Immature natural killer cell (primary cell): ENCODE measurements around the gene RALGPS1. TPM values are rescaled to one million over a fixed set of nuclear protein-coding genes. Genes with fewer than 3 reads are reported as not detected.

Experiments
- DNase-seq, 3 donors: peaks; one replicate each; pipeline ENCODE4 v3.0.0; 2022; ENCODE audit warnings: mixed read lengths in 1 of 3
- H3K27ac Mint-ChIP-seq, 6 donors: one replicate each; pipeline ENCODE4 v1.8.0; 2020; ENCODE audit warnings: mixed read lengths in 6 of 6, mild to moderate bottlenecking in 5 of 6, inconsistent platforms in 4 of 6, moderate library complexity in 3 of 6
- H3K27me3 Mint-ChIP-seq, 3 donors: one replicate each; pipeline ENCODE4 v1.8.0; 2020 to 2021; ENCODE audit warnings: low read depth in 3 of 3, mild to moderate bottlenecking in 3 of 3, mixed read lengths in 3 of 3, moderate library complexity in 3 of 3, inconsistent platforms in 1 of 3
- H3K36me3 Mint-ChIP-seq, 3 donors: one replicate each; pipeline ENCODE4 v1.8.0; 2020; ENCODE audit warnings: mixed read lengths in 3 of 3, inconsistent platforms in 2 of 3, mild to moderate bottlenecking in 2 of 3
- H3K4me1 Mint-ChIP-seq, 2 donors: one replicate each; pipeline ENCODE4 v1.8.0; 2020; ENCODE audit warnings: inconsistent platforms in 2 of 2, mild to moderate bottlenecking in 2 of 2, mixed read lengths in 2 of 2, moderate library complexity in 1 of 2
- H3K4me3 Mint-ChIP-seq, 5 donors: one replicate each; pipeline ENCODE4 v1.8.0; 2020; ENCODE audit warnings: mild to moderate bottlenecking in 5 of 5, mixed read lengths in 5 of 5, inconsistent platforms in 3 of 5, moderate library complexity in 3 of 5
- H3K9me3 Mint-ChIP-seq, 6 donors: one replicate each; pipeline ENCODE4 v1.8.0; 2020; ENCODE audit warnings: mild to moderate bottlenecking in 6 of 6, mixed read lengths in 6 of 6, inconsistent platforms in 4 of 6, moderate library complexity in 3 of 6
- polyA plus RNA-seq, 3 donors: library from polyadenylated mRNA; unstranded; fragments of 300-500 nt; fragmentation: Illumina TruSeq; gene quantifications; one replicate each; pipeline ENCODE4 v1.2.3, GENCODE V29; 2021

The RALGPS1 gene
- polyA plus RNA-seq, 3 donors from 2014 or later: 2.6 to 3.4 (median 2.9) TPM

- no peaks in the 10 kb centered on the region for H3K4me1 Mint-ChIP-seq
- H3K27me3 Mint-ChIP-seq: peaks cover 0 to 7% (median 0%) of the 10 kb centered on the region in 3 donors
- H3K27ac Mint-ChIP-seq: no peak overlapping the region
- peaks cover 2 to 15% (median 11%) of the 10 kb centered on the region in 3 donors for H3K36me3 Mint-ChIP-seq
- no peak overlapping the region for H3K4me3 Mint-ChIP-seq
- no peak for DNase-seq
- no peaks in the 10 kb centered on the region for H3K9me3 Mint-ChIP-seq
These were observed 169.8 kb downstream of the RALGPS1 start for GRCh38 chr9:127084076-127085039.

GRCh38 chr9:127085186-127085585 lies 170.6 kb downstream of the RALGPS1 start:
- no peak for DNase-seq
- Mint-ChIP-seq H3K27me3 (peaks cover 0 to 7% (median 0%) of the 10 kb centered on the region in 3 donors), H3K9me3 (no peaks in the 10 kb centered on the region), H3K4me3 (no peak overlapping the region), H3K4me1 (no peaks in the 10 kb centered on the region), H3K36me3 (peaks cover 0 to 11% (median 7%) of the 10 kb centered on the region in 3 donors), H3K27ac (peak overlapping the region in 1 of 6 donors; percentile 57)

DNA sequence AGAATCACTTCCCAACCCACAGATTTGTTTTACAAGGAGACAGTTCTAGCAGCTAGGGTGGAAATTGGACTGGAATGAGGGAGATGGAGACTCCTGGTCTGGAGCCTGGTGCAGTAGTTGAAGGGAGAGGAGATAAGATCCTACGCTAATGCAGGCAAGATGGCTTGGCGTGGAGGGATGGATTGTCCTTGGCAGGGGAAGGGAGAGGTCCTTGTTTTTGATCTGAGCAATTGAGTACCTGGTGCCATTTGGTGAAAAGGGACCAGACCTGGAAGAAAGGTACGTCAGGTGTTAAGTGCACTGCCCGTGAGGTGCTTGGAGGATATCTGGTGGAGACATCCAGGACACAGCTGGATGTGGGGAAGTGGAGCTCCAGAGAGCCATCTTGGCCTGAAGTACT lies 172.2 kb downstream of the RALGPS1 start:
- Mint-ChIP-seq H3K27ac (no peak overlapping the region), H3K4me3 (no peak overlapping the region), H3K4me1 (peaks cover 0 to 2% of the 10 kb centered on the region in 2 donors)

DNA sequence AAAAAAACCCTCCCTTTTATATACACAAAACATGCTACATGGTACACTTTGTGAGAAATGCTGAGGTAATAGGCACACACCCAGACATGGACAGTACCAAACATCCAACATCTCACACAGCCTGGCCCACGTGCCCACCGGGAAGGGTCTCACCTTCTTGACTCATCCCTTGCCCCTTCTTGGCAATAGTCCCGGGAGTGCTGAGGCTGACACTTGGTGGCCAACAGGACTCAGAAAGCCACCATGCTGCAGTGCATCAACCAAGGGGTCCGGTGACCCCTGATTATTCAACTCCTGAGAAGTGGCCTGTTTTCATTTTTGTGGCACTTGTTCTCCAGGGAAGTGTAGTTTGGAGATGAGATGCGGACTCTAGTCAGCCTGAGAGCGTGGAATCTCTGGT lies 172.8 kb downstream of the RALGPS1 start:
- H3K27me3 Mint-ChIP-seq: peaks cover 3 to 10% (median 3%) of the 10 kb centered on the region in 3 donors

More for the DNA sequence above, 172.2 kb downstream of the RALGPS1 start:
- Mint-ChIP-seq H3K9me3 (no peaks in the 10 kb centered on the region), H3K27me3 (peaks cover 0 to 8% (median 0%) of the 10 kb centered on the region in 3 donors), H3K36me3 (peaks cover 0 to 8% (median 7%) of the 10 kb centered on the region in 3 donors)
- DNase-seq: no peak

DNA sequence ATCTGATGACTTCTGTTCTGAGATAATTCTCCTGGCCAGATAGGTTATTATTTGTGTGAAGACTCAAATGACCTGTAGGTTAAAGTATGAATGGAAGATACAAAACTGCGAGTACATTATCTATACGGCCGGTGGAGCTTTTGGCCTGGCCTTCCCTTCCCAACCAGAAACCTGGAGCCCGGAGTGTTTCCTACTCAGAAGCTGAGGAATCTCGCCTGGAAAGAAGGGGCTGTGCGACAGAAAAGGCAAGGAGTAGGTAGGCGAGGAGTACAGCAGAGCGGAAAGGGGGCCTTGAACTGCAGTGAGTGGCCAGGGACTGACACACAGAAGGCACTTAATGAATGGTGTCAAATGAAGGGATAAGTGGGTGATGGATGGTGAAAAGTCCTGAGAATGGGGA lies 173.3 kb downstream of the RALGPS1 start:
- H3K36me3 Mint-ChIP-seq: peaks cover 0 to 10% (median 7%) of the 10 kb centered on the region in 3 donors
- H3K4me1 Mint-ChIP-seq: peaks cover 8 to 9% of the 10 kb centered on the region in 2 donors
- DNase-seq: no peak
- no peak overlapping the region for H3K27ac Mint-ChIP-seq
- no peak overlapping the region for H3K4me3 Mint-ChIP-seq
- H3K9me3 Mint-ChIP-seq: no peaks in the 10 kb centered on the region
- peaks cover 4 to 10% (median 5%) of the 10 kb centered on the region in 3 donors for H3K27me3 Mint-ChIP-seq

More for the DNA sequence above, 172.8 kb downstream of the RALGPS1 start:
- Mint-ChIP-seq H3K4me3 (no peak overlapping the region), H3K9me3 (no peaks in the 10 kb centered on the region), H3K27ac (no peak overlapping the region), H3K4me1 (peaks cover 5 to 7% of the 10 kb centered on the region in 2 donors), H3K36me3 (peaks cover 0 to 8% (median 7%) of the 10 kb centered on the region in 3 donors)
- no peak for DNase-seq

GRCh38 chr9:127088724-127089615 lies 174.4 kb downstream of the RALGPS1 start:
- no peak for DNase-seq
- Mint-ChIP-seq H3K4me1 (peaks cover 8 to 9% of the 10 kb centered on the region in 2 donors), H3K36me3 (peaks cover 0 to 10% (median 7%) of the 10 kb centered on the region in 3 donors), H3K4me3 (no peak overlapping the region), H3K9me3 (no peaks in the 10 kb centered on the region), H3K27ac (peak overlapping the region in 2 of 6 donors; percentile 28 to 65), H3K27me3 (peaks cover 4 to 9% (median 5%) of the 10 kb centered on the region in 3 donors)

DNA sequence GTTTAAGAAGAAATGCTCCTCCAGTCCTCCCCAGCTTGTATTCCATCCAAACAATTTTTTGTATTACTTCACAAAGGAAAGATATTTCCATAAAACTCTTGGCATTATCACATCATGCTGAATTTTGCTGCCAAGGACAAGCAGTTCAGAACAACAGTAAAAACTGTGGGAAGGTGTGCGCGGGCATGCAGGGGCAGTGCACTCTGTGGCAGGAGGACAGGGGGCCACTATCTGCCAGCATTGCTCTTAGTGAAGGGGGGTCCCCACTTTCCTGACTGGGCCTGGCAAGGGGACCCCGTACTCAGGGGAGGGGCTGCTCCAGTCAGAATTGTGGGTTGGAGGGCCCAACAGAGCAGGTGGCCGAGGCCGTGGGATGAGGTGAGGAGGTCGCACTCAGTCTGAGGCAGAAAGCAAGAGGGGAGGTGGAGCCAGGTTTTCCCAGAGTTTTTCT lies 175.1 kb downstream of the RALGPS1 start:
- H3K36me3 Mint-ChIP-seq: peaks cover 0 to 10% (median 7%) of the 10 kb centered on the region in 3 donors
- H3K4me1 Mint-ChIP-seq: peaks cover 8 to 9% of the 10 kb centered on the region in 2 donors
- H3K4me3 Mint-ChIP-seq: no peak overlapping the region
- DNase-seq: no peak
- H3K27ac Mint-ChIP-seq: no peak overlapping the region
- H3K27me3 Mint-ChIP-seq: peaks cover 4 to 6% (median 5%) of the 10 kb centered on the region in 3 donors
- H3K9me3 Mint-ChIP-seq: no peaks in the 10 kb centered on the region

GRCh38 chr9:127090341-127090985 lies 175.9 kb downstream of the RALGPS1 start:
- Mint-ChIP-seq H3K36me3 (peaks cover 0 to 10% (median 7%) of the 10 kb centered on the region in 3 donors), H3K27ac (peak overlapping the region in 1 of 6 donors; percentile 7), H3K9me3 (no peaks in the 10 kb centered on the region), H3K27me3 (peaks cover 4 to 6% (median 5%) of the 10 kb centered on the region in 3 donors), H3K4me3 (no peak overlapping the region), H3K4me1 (peaks cover 8 to 9% of the 10 kb centered on the region in 2 donors)
- DNase-seq: no peak

DNA sequence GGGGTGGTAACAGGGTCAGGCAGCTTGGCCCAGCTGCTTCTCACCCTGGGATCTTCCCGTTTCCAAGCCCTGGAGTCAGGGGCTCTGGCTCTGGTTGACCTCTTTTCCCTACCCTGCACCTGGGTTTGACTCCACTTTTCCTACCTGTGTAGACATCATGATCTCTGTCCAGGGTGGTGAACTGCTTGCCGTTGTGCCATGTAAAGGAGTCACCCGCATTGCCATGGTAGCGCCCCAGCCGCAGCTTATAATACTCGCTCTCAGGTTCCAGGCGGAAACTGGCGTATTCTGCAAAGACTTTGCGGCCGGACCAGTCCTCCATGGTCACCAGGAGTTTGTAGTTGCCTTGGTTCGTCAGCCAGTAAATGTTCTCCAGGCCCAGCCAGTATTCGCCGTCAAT lies 176.9 kb downstream of the RALGPS1 start:
- Mint-ChIP-seq H3K9me3 (no peaks in the 10 kb centered on the region), H3K36me3 (peaks cover 0 to 10% (median 7%) of the 10 kb centered on the region in 3 donors), H3K4me3 (no peak overlapping the region), H3K27me3 (peaks cover 4 to 7% (median 6%) of the 10 kb centered on the region in 3 donors), H3K27ac (no peak overlapping the region), H3K4me1 (peaks cover 8 to 9% of the 10 kb centered on the region in 2 donors)
- DNase-seq: no peak

DNA sequence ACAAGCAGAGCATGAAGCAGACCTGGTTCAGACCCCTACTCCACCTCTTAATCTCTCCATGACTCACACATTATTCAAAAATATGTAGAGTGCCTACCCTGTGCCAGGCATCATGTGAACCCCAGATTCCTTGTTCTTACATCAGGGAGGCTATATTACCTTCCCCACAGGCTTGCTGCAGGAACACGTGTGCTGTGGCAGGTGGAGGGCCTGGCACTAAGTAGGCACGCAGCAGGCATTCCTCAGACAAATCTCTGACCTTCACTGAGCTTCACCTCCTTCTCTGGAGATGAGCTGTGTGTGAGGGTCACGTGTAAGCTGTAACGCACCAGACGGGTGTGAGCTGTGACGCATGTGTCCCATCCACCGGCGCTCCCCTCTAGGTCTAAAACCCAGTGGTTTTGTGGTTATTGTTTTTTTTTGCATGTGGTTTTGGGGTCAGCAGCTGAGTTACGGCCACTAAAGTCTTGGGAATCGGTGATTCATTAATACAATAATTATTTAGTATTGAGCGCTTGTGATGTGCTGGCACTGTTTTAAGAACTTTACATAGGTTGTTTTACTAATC lies 177.5 kb downstream of the RALGPS1 start:
- H3K9me3 Mint-ChIP-seq: no peaks in the 10 kb centered on the region
- DNase-seq: peak in 2 of 3 donors; percentile 22 to 39
- no peak overlapping the region for H3K4me3 Mint-ChIP-seq
- peaks cover 8 to 9% of the 10 kb centered on the region in 2 donors for H3K4me1 Mint-ChIP-seq
- H3K36me3 Mint-ChIP-seq: peaks cover 0 to 6% (median 5%) of the 10 kb centered on the region in 3 donors
- H3K27me3 Mint-ChIP-seq: peaks cover 4 to 7% (median 4%) of the 10 kb centered on the region in 3 donors
- peak overlapping the region in 3 of 6 donors; percentile 37 to 59 (median 42) for H3K27ac Mint-ChIP-seq

DNA sequence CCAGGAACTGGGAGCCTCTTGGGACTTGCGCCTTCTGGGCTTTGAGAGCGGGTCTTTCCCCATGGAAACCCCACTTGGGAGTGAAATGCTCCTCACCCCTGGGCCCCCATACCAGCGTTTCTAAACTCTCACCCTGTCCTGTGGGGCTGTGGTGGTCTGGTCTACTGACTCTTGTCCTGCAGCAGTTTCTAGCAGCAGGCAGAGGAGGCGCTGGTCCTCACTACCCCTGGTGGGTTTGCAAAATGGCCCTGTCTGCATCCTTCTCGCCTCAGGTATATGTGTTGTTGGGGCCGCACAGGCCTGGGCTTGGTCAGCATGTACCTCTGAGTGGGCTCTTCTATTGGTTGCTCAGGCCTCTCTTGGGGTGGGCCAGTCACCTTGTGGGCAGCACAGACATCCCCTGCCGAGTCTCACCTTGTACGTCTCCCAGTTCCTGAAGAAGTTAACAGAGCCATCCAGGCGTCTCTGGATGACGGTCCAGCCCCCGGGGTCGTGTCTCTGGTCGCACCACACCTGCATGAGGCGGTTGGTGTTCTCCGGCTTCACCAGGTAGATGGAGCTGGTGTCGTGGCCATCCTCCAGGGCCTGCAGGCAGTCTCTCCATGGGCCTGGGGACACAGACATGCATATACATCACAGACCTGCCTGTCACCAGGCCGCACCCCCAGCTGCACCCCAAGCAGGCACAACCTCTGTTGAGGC lies 178.9 kb downstream of the RALGPS1 start:
- no peak overlapping the region for H3K27ac Mint-ChIP-seq
- no peak for DNase-seq
- no peak overlapping the region for H3K4me3 Mint-ChIP-seq
- no peaks in the 10 kb centered on the region for H3K9me3 Mint-ChIP-seq
- peaks cover 0 to 6% (median 4%) of the 10 kb centered on the region in 3 donors for H3K36me3 Mint-ChIP-seq
- peaks cover 4 to 7% (median 4%) of the 10 kb centered on the region in 3 donors for H3K27me3 Mint-ChIP-seq
- H3K4me1 Mint-ChIP-seq: peaks cover 8 to 9% of the 10 kb centered on the region in 2 donors

DNA sequence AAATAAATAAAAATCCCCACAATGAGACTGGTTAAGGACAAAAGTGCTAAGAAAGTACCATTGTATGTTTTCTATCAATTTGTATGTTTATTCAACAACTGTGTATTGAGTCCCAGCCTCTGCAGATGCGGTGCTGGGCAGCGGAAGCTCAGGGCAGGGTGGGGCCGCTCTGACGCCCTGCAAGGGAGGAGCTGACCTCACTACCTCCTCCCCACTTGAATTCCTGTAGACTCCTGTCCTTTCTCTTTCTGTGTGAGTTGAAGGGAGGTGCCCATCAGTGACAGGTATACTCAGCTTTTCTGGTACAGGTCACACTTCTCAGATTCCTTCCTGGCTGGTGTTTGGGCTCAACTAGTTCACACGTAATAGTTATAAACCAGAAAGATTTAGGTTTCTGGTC lies 180.8 kb downstream of the RALGPS1 start:
- Mint-ChIP-seq H3K4me3 (no peak overlapping the region), H3K27ac (no peak overlapping the region), H3K9me3 (no peaks in the 10 kb centered on the region), H3K27me3 (peaks cover 4 to 7% (median 4%) of the 10 kb centered on the region in 3 donors), H3K4me1 (peaks cover 8 to 9% of the 10 kb centered on the region in 2 donors), H3K36me3 (peaks cover 0 to 4% (median 3%) of the 10 kb centered on the region in 3 donors)
- DNase-seq: no peak
